K562 (cell line): ENCODE results near the gene CNTD1. TPM values are rescaled to one million over a fixed set of nuclear protein-coding genes. Genes with fewer than 3 reads are reported as not detected.

ENCODE experiments used
- ATAC-seq: fragments of 200-7000 bp; cut with Tn5 transposase; 3 replicates; pipeline ENCODE4 v1.9.1; 2020; ENCODE audit warnings: moderate library complexity
- BruUV-seq: library from RNA; stranded (reverse); fragments of 400-500 nt; replicated peaks from 2 replicates; lab custom pipeline; 2021; lab: Mats Ljungman, UMichigan
- CTCF ChIA-PET: fragments of 300-600 bp; formaldehyde crosslinking; extraction: SDS; loops from one replicate; lab custom pipeline; 2021; ENCODE audit warnings: low intra/inter-chr PET ratio; lab: Yijun Ruan, JAX
- POLR2A ChIA-PET: fragments of 300-600, 350-650 bp; sonication (Branson Sonifier 250); formaldehyde crosslinking; extraction: SDS; loops from one replicate; lab custom pipeline; 2021; ENCODE audit warnings: antibody characterized with exemption, inconsistent platforms; lab: Yijun Ruan, JAX
- DNase-seq, 4 experiments: peaks; one replicate each; pipeline versions ENCODE4 v3.0.0 to v3.0.0-alpha.2; 2011 to 2018; ENCODE audit warnings: low spot score in 3 of 4, mixed read lengths in 3 of 4; ENCODE audit errors: extremely low read depth in 1 of 4
- FAIRE-seq: peaks from 2 replicates; lab custom pipeline; 2011; peaks lifted over from hg19 to GRCh38; lab: Jason Lieb, UNC
- H2AFZ ChIP-seq: 2 replicates; pipeline ENCODE4 v1.6.0; 2011; ENCODE audit warnings: low read depth, low read length, control low read depth, inconsistent platforms
- H3K27ac ChIP-seq: fragments of 200-600 bp; 3 replicates; pipeline ENCODE4 v1.8.0; 2011; ENCODE audit warnings: low read depth, mild to moderate bottlenecking, control low read depth, inconsistent platforms, low read length, moderate library complexity, mixed read lengths; ENCODE audit errors: extremely low read depth
- H3K27me3 ChIP-seq, 2 experiments: fragments of 300-600 bp in 1 of 2; 2 replicates in 1 of 2; 3 replicates in 1 of 2; pipeline versions ENCODE4 v1.6.0 to v1.8.0; 2011; ENCODE audit warnings: inconsistent platforms in 2 of 2, low read length in 2 of 2, mild to moderate bottlenecking in 1 of 2, mixed read lengths in 1 of 2, moderate library complexity in 1 of 2; ENCODE audit not compliant: control insufficient read depth in 2 of 2, insufficient read depth in 2 of 2
- H3K36me3 ChIP-seq: fragments of 300-600 bp; 3 replicates; pipeline ENCODE4 v1.8.0; 2011; ENCODE audit warnings: mild to moderate bottlenecking, low read length, inconsistent platforms; ENCODE audit not compliant: control insufficient read depth, insufficient read depth
- H3K4me1 ChIP-seq, 2 experiments: fragments of 200-600 bp in 1 of 2; replicated peaks in 1 of 2; 2 replicates in 1 of 2; 3 replicates in 1 of 2; pipeline versions ENCODE4 v1.5.1 to v1.8.0; 2011; ENCODE audit warnings: inconsistent platforms in 2 of 2, low read length in 2 of 2, mild to moderate bottlenecking in 1 of 2, mixed read lengths in 1 of 2, moderate library complexity in 1 of 2; ENCODE audit not compliant: control insufficient read depth in 2 of 2, insufficient read depth in 2 of 2
- H3K4me2 ChIP-seq: 2 replicates; pipeline ENCODE4 v1.6.1; 2011; ENCODE audit warnings: low read length, control low read depth, inconsistent platforms, mixed read lengths; ENCODE audit not compliant: insufficient read depth
- H3K4me3 ChIP-seq: fragments of 200-600 bp; sonication (generic), shearing (Covaris generic); 2 replicates; pipeline ENCODE4 v1.5.1; 2016; ENCODE audit warnings: control low read depth, inconsistent platforms
- H3K79me2 ChIP-seq: fragments of 200-600 bp; 3 replicates; pipeline ENCODE4 v1.8.0; 2011; ENCODE audit warnings: low read length, inconsistent platforms; ENCODE audit not compliant: control insufficient read depth, insufficient read depth
- H3K9ac ChIP-seq, 2 experiments: 2 replicates each; pipeline versions ENCODE4 v1.6.0 to v1.6.1; 2011; ENCODE audit warnings: low read depth in 2 of 2, low read length in 2 of 2, control low read depth in 1 of 2, inconsistent platforms in 1 of 2, mild to moderate bottlenecking in 1 of 2, mixed read lengths in 1 of 2; ENCODE audit not compliant: insufficient read depth in 1 of 2
- H3K9me1 ChIP-seq: one replicate; pipeline ENCODE4 v1.6.0; 2011; ENCODE audit warnings: inconsistent platforms, mild to moderate bottlenecking, low read length, moderate library complexity; ENCODE audit not compliant: control insufficient read depth, insufficient read depth
- H3K9me3 ChIP-seq: replicated peaks from 2 replicates; pipeline ENCODE4 v1.5.1; 2011; ENCODE audit warnings: low read depth, low read length, inconsistent platforms; ENCODE audit not compliant: control insufficient read depth, insufficient read depth
- H4K20me1 ChIP-seq: replicated peaks from 2 replicates; pipeline ENCODE4 v1.6.1; 2011; ENCODE audit warnings: low read length, inconsistent platforms, mixed read lengths; ENCODE audit not compliant: control insufficient read depth, insufficient read depth
- BRCA1 ChIP-seq, 2 experiments: fragments of 450-650 bp in 1 of 2; sonication (generic) in 1 of 2; formaldehyde crosslinking in 1 of 2; IDR thresholded peaks; 2 replicates each; pipeline versions ENCODE4 v1.5.0 to v1.6.1; 2017 to 2020; ENCODE audit warnings: mild to moderate bottlenecking in 1 of 2, missing genetic modification reagents in 1 of 2
- CCAR2 ChIP-seq: fragments of 200-400 bp; formaldehyde crosslinking; IDR thresholded peaks from 2 replicates; pipeline ENCODE4 v1.6.1; 2017; ENCODE audit warnings: mild to moderate bottlenecking, low read depth, low read length
- EGR1 ChIP-seq: fragments of 450-650 bp; conservative IDR thresholded peaks from 2 replicates; pipeline ENCODE4 v1.6.1; 2017; ENCODE audit warnings: mild to moderate bottlenecking
- HCFC1 ChIP-seq: IDR thresholded peaks from 2 replicates; pipeline ENCODE4 v1.6.1; 2012; ENCODE audit warnings: low read depth, low read length, improper control_type of control experiment
- HEY1 ChIP-seq: fragments of 250-450 bp; sonication (Bioruptor Pico); IDR thresholded peaks from 2 replicates; pipeline ENCODE4 v1.5.0; 2020; ENCODE audit warnings: mild to moderate bottlenecking, moderate library complexity, borderline replicate concordance
- MTA3 ChIP-seq: fragments of 450-650 bp; formaldehyde crosslinking; IDR thresholded peaks from 2 replicates; pipeline ENCODE4 v1.6.1; 2017; ENCODE audit warnings: mild to moderate bottlenecking, borderline replicate concordance
- NCOA6 ChIP-seq: fragments of 450-650 bp; IDR thresholded peaks from 2 replicates; pipeline ENCODE4 v1.6.1; 2017; ENCODE audit warnings: mild to moderate bottlenecking
- PBX2 ChIP-seq, 2 experiments: IDR thresholded peaks in 1 of 2; conservative IDR thresholded peaks in 1 of 2; 2 replicates each; pipeline ENCODE4 v1.6.1; 2016; ENCODE audit warnings: low read depth in 2 of 2, mild to moderate bottlenecking in 1 of 2, missing compliant biosample characterization in 1 of 2, missing genetic modification characterization in 1 of 2, moderate library complexity in 1 of 2
- PRDM10 ChIP-seq: fragments of 450-650 bp; IDR thresholded peaks from 2 replicates; pipeline ENCODE4 v1.6.1; 2018; ENCODE audit not compliant: partially characterized antibody
- RFX5 ChIP-seq: IDR thresholded peaks from 2 replicates; pipeline ENCODE4 v1.6.1; 2011; ENCODE audit warnings: low read depth, mild to moderate bottlenecking, improper control_type of control experiment, low read length
- UBTF ChIP-seq, 2 experiments: IDR thresholded peaks; 2 replicates each; pipeline ENCODE4 v1.6.1; 2012; ENCODE audit warnings: improper control_type of control experiment in 2 of 2, low read depth in 2 of 2, low read length in 2 of 2, borderline replicate concordance in 1 of 2
- ZEB2 ChIP-seq: fragments of 450-650 bp; IDR thresholded peaks from 2 replicates; pipeline ENCODE4 v1.6.1; 2016
- ZNF165 ChIP-seq: fragments of 250-450 bp; sonication (Bioruptor Pico); IDR thresholded peaks from 2 replicates; pipeline ENCODE4 v1.4.0; 2020; ENCODE audit warnings: borderline replicate concordance
- ZNF282 ChIP-seq: sonication (generic); formaldehyde crosslinking; IDR thresholded peaks from 2 replicates; pipeline ENCODE4 v1.8.1; 2023; ENCODE audit warnings: missing genetic modification reagents
- WGBS: fragments of 100-300 bp; shearing (Covaris generic); methylation state at CpG from one replicate; pipeline ENCODE4 v1.1.6; 2016; ENCODE audit warnings: low coverage, mixed read lengths; ENCODE audit not compliant: insufficient coverage; ENCODE audit errors: missing lambda C conversion rate; 5-methylcytosine and 5-hydroxymethylcytosine counted together
- in situ Hi-C: fragments of 300-500 bp; cut with MboI; formaldehyde crosslinking; loops from 4 replicates; pipeline ENCODE4 v1.15.0; 2018; ENCODE audit warnings: inconsistent platforms, mixed read lengths
- intact Hi-C: fragments of 100-400 bp; cut with micrococcal nuclease; formaldehyde crosslinking; loops from 2 replicates; pipeline ENCODE4 v1.14.2; 2022
- polyA plus RNA-seq, 8 experiments: library from polyadenylated mRNA; depleted of rRNA in 4 of 8; stranded (reverse) in 5 of 8; unstranded in 3 of 8; fragments of >200 nt; fragmentation: Nextera tagmentation in 2 of 8; fragmentation: Illumina TruSeq in 1 of 8; extraction: Ambion mirVana in 2 of 8; extraction: Trizol in 1 of 8; gene quantifications; 2 replicates each; pipeline versions ENCODE4 v1.2.1 to v1.2.3, GENCODE V29; 2011 to 2014; ENCODE audit warnings: inconsistent platforms in 1 of 8, missing spikeins in 1 of 8
- total RNA-seq, 7 experiments: library from RNA; depleted of rRNA in 6 of 7; stranded (reverse); fragments of >200 nt in 6 of 7; fragmentation: Illumina TruSeq in 2 of 7; extraction: Trizol in 2 of 7; gene quantifications; 2 replicates each; pipeline versions ENCODE4 v1.2.1 to v1.2.3, GENCODE V29; 2011 to 2021; ENCODE audit warnings: low replicate concordance in 1 of 7

The CNTD1 gene
- total and polyA plus RNA-seq, 9 of the 15 experiments (the other 6 are each of a cell fraction or from before 2014, with no cell fraction given), result 0.12 to 0.86 (median 0.41) TPM; not detected in 1

- in situ Hi-C loops (no loop called here), intact Hi-C loops (no loop called here)
- H3K9me1 ChIP-seq, result no peaks in the 10 kb centered on the region
- H3K79me2 ChIP-seq, result peaks cover 17% of the 10 kb centered on the region
- no peaks in the 10 kb centered on the region for H3K9me3 ChIP-seq
- no peak overlapping the region for H3K4me3 ChIP-seq
- H3K4me1 ChIP-seq, result peaks cover 0 to 4% of the 10 kb centered on the region in 2 experiments; a peak in 2 of 5 replicates
- no peak for DNase-seq
- H3K27ac ChIP-seq, result no peak overlapping the region
- ChIA-PET POLR2A (interaction anchor here (0.6 to 1.4 kb wide), 9 partner anchors 13 to 895 kb away, joined by 3 to 7 read pairs (median 3); partner anchors contain the start of genes COA3 and PSME3), CTCF (no interaction called here)
- no TSS peak for BruUV-seq
- no peaks in the 10 kb centered on the region for H3K27me3 ChIP-seq
- H3K36me3 ChIP-seq, result peaks cover 91% of the 10 kb centered on the region
- no peaks in the 10 kb centered on the region for H4K20me1 ChIP-seq
- ATAC-seq, result no peak
- H3K9ac ChIP-seq, result no peak overlapping the region; a peak in 1 of 4 replicates
- no peak overlapping the region for H3K4me2 ChIP-seq
- FAIRE-seq, result no peak
- no peak overlapping the region for H2AFZ ChIP-seq
- WGBS, result 94% methylated on average over 5 of the region's 5 CpGs
- TF ChIP-seq MTA3, result no peak
- no peak for TF ChIP-seq EGR1
- TF ChIP-seq PBX2 (CRISPR knock-in tag; IDR thresholded peaks at IDR 0.05; ENCODE audit: low read depth), result no peak
- TF ChIP-seq PBX2 (tag; conservative IDR thresholded peaks at IDR 0.05; ENCODE audit: low read depth), result no peak
- TF ChIP-seq HEY1 (CRISPR knock-in tag), result no peak
- no peak for TF ChIP-seq RFX5
- no peak for TF ChIP-seq ZNF165 (CRISPR knock-in tag)
- no peak for TF ChIP-seq ZEB2
- TF ChIP-seq ZNF282 (CRISPR knock-in tag), result no peak
- TF ChIP-seq CCAR2, result no peak
- TF ChIP-seq BRCA1 (IDR thresholded peaks at IDR 0.05), result no peak
- no peak for TF ChIP-seq BRCA1 (CRISPR knock-in tag; IDR thresholded peaks at IDR 0.05)
- TF ChIP-seq HCFC1, result no peak
- TF ChIP-seq NCOA6, result no peak
- TF ChIP-seq PRDM10, result no peak
- no peak for TF ChIP-seq UBTF (IDR thresholded peaks at IDR 0.05; ENCODE audit: borderline replicate concordance in 1 of 2, low read depth in 2 of 2, low read length in 2 of 2)
Observed at GRCh38 chr17:42818379-42818778, 19.7 kb downstream of the CNTD1 start.
